CD14-positive monocyte (primary cell): ENCODE data around the gene IL13. TPM values are rescaled to one million over a fixed set of nuclear protein-coding genes. Genes with fewer than 3 reads are reported as not detected.

Experiments used
- DNase-seq, 3 donors: peaks; one replicate each; pipeline ENCODE4 v3.0.0-alpha.2; 2011 to 2022
- H2AFZ ChIP-seq: 2 replicates; pipeline ENCODE4 v1.6.0; 2012; ENCODE audit warnings: mild to moderate bottlenecking, low read depth, low read length, inconsistent platforms; ENCODE audit not compliant: insufficient read depth, poor library complexity, severe bottlenecking
- H3K27ac ChIP-seq, 2 donors: 1 replicate in 1 of 2; 2 replicates in 1 of 2; pipeline ENCODE4 v1.5.1; 2012 to 2013; ENCODE audit warnings: low read length in 2 of 2, control low read depth in 1 of 2, inconsistent platforms in 1 of 2, low read depth in 1 of 2, mild to moderate bottlenecking in 1 of 2
- H3K27me3 ChIP-seq, 2 donors: one replicate each; pipeline versions ENCODE4 v1.6.0 to v1.6.1; 2011 to 2013; ENCODE audit warnings: low read length in 2 of 2; ENCODE audit not compliant: control insufficient read depth in 2 of 2, insufficient read depth in 2 of 2
- H3K36me3 ChIP-seq, 2 donors: replicated peaks in 1 of 2; 1 replicate in 1 of 2; 2 replicates in 1 of 2; pipeline versions ENCODE4 v1.5.1 to v1.6.1; 2012 to 2013; ENCODE audit warnings: low read length in 2 of 2, control low read depth in 1 of 2, inconsistent platforms in 1 of 2, mild to moderate bottlenecking in 1 of 2; ENCODE audit not compliant: insufficient read depth in 2 of 2, control insufficient read depth in 1 of 2
- H3K4me1 ChIP-seq, 2 donors: 1 replicate in 1 of 2; 2 replicates in 1 of 2; pipeline versions ENCODE4 v1.5.1 to v1.6.1; 2012 to 2013; ENCODE audit warnings: low read length in 2 of 2, control low read depth in 1 of 2, inconsistent platforms in 1 of 2, mild to moderate bottlenecking in 1 of 2, moderate library complexity in 1 of 2; ENCODE audit not compliant: insufficient read depth in 2 of 2, control insufficient read depth in 1 of 2
- H3K4me2 ChIP-seq: replicated peaks from 2 replicates; pipeline ENCODE3; 2012; ENCODE audit warnings: low read length, moderate library complexity, mild to moderate bottlenecking; ENCODE audit not compliant: poor library complexity, severe bottlenecking; ENCODE audit errors: extremely low read depth
- H3K4me3 ChIP-seq, 3 experiments: fragments of 200-600 bp in 1 of 3; sonication (generic) in 1 of 3; replicated peaks in 1 of 3; 1 replicate in 2 of 3; 2 replicates in 1 of 3; pipeline ENCODE4 v1.5.1; 2011 to 2013; ENCODE audit warnings: low read length in 3 of 3, mild to moderate bottlenecking in 3 of 3, control low read depth in 2 of 3, low read depth in 2 of 3, inconsistent platforms in 1 of 3, moderate library complexity in 1 of 3
- H3K79me2 ChIP-seq: 2 replicates; pipeline ENCODE4 v1.6.0; 2012; ENCODE audit warnings: mild to moderate bottlenecking, control low read depth, inconsistent platforms, low read length, moderate library complexity; ENCODE audit not compliant: insufficient read depth
- H3K9ac ChIP-seq: 2 replicates; pipeline ENCODE4 v1.6.0; 2017; ENCODE audit warnings: low read length, mild to moderate bottlenecking; ENCODE audit not compliant: insufficient read depth, poor library complexity, severe bottlenecking
- H3K9me3 ChIP-seq, 2 donors: replicated peaks in 1 of 2; 1 replicate in 1 of 2; 2 replicates in 1 of 2; pipeline versions ENCODE4 v1.5.1 to v1.6.1; 2012 to 2013; ENCODE audit warnings: low read length in 2 of 2, control low read depth in 1 of 2; ENCODE audit not compliant: control insufficient read depth in 1 of 2, insufficient read depth in 1 of 2
- H4K20me1 ChIP-seq: 2 replicates; pipeline ENCODE4 v1.6.0; 2012; ENCODE audit warnings: mild to moderate bottlenecking, low read length, control low read depth, moderate library complexity; ENCODE audit not compliant: insufficient read depth
- H3K27ac Mint-ChIP-seq, 7 donors: one replicate each; pipeline ENCODE4 v1.8.0; 2020; ENCODE audit warnings: mild to moderate bottlenecking in 7 of 7, mixed read lengths in 7 of 7, moderate library complexity in 6 of 7, inconsistent platforms in 2 of 7
- H3K27me3 Mint-ChIP-seq, 3 donors: one replicate each; pipeline ENCODE4 v1.8.0; 2021 to 2022; ENCODE audit warnings: low read depth in 3 of 3, mild to moderate bottlenecking in 3 of 3, mixed read lengths in 3 of 3, moderate library complexity in 3 of 3, inconsistent platforms in 1 of 3
- H3K36me3 Mint-ChIP-seq, 2 donors: one replicate each; pipeline ENCODE4 v1.8.0; 2020; ENCODE audit warnings: mixed read lengths in 2 of 2, inconsistent platforms in 1 of 2, mild to moderate bottlenecking in 1 of 2
- H3K4me1 Mint-ChIP-seq: one replicate; pipeline ENCODE4 v1.8.0; 2020; ENCODE audit warnings: mild to moderate bottlenecking, mixed read lengths
- H3K4me3 Mint-ChIP-seq, 2 donors: one replicate each; pipeline ENCODE4 v1.8.0; 2020; ENCODE audit warnings: mild to moderate bottlenecking in 2 of 2, mixed read lengths in 2 of 2, moderate library complexity in 1 of 2
- H3K9me3 Mint-ChIP-seq, 7 donors: one replicate each; pipeline ENCODE4 v1.8.0; 2020 to 2022; ENCODE audit warnings: mixed read lengths in 7 of 7, mild to moderate bottlenecking in 6 of 7, moderate library complexity in 6 of 7, inconsistent platforms in 2 of 7
- WGBS: methylation state at CpG from one replicate; pipeline ENCODE4 v1.1.5; 2013; ENCODE audit warnings: missing lambda C conversion rate; ENCODE audit not compliant: insufficient coverage; 5-methylcytosine and 5-hydroxymethylcytosine counted together
- intact Hi-C, 2 donors: fragments of 100-400 bp; cut with micrococcal nuclease; formaldehyde crosslinking; loops; one replicate each; pipeline versions ENCODE4 v1.15.0 to v1.15.1; 2023
- polyA plus RNA-seq, 3 donors: library from polyadenylated mRNA; depleted of rRNA in 1 of 3; unstranded in 2 of 3; stranded (reverse) in 1 of 3; fragments of 300-500 nt in 2 of 3; fragments of >200 nt in 1 of 3; fragmentation: Illumina TruSeq in 2 of 3; gene quantifications; 1 replicate in 2 of 3; 2 replicates in 1 of 3; pipeline ENCODE4 v1.2.3, GENCODE V29; 2012 to 2021
- TF ChIP-seq, protein P1 (sequence below): fragments of 200-600 bp; IDR thresholded peaks from one replicate; pipeline ENCODE4 v1.8.0; 2022; ENCODE audit warnings: antibody characterized with exemption, mild to moderate bottlenecking

Gene IL13
- polyA plus RNA-seq, 3 donors: not detected

GRCh38 chr5:132662925-132663770, 5.2 kb downstream of the IL13 start:
- no peak overlapping the region for H3K4me3 Mint-ChIP-seq
- WGBS: 56% methylated on average over 22 of the region's 25 CpGs
- H3K36me3 Mint-ChIP-seq: no peaks in the 10 kb centered on the region
- Histone ChIP-seq H3K4me1 (no peaks in the 10 kb centered on the region), H3K27ac (no peak overlapping the region), H3K9ac (no peak overlapping the region), H3K36me3 (no peaks in the 10 kb centered on the region), H2AFZ (peak overlapping the region; percentile 27), H3K4me3 (no peak overlapping the region), H3K4me2 (no peak overlapping the region), H3K27me3 (no peaks in the 10 kb centered on the region), H3K79me2 (no peaks in the 10 kb centered on the region), H4K20me1 (no peaks in the 10 kb centered on the region), H3K9me3 (no peaks in the 10 kb centered on the region)
- DNase-seq: no peak
- peaks cover 0 to 4% (median 3%) of the 10 kb centered on the region in 3 donors for H3K27me3 Mint-ChIP-seq
- intact Hi-C loops: no loop called here
- H3K4me1 Mint-ChIP-seq: no peaks in the 10 kb centered on the region
- peak overlapping the region in 1 of 7 donors; percentile 42 for H3K27ac Mint-ChIP-seq
- peaks cover 0 to 2% (median 0%) of the 10 kb centered on the region in 7 donors for H3K9me3 Mint-ChIP-seq
- TF ChIP-seq, protein P1, sequence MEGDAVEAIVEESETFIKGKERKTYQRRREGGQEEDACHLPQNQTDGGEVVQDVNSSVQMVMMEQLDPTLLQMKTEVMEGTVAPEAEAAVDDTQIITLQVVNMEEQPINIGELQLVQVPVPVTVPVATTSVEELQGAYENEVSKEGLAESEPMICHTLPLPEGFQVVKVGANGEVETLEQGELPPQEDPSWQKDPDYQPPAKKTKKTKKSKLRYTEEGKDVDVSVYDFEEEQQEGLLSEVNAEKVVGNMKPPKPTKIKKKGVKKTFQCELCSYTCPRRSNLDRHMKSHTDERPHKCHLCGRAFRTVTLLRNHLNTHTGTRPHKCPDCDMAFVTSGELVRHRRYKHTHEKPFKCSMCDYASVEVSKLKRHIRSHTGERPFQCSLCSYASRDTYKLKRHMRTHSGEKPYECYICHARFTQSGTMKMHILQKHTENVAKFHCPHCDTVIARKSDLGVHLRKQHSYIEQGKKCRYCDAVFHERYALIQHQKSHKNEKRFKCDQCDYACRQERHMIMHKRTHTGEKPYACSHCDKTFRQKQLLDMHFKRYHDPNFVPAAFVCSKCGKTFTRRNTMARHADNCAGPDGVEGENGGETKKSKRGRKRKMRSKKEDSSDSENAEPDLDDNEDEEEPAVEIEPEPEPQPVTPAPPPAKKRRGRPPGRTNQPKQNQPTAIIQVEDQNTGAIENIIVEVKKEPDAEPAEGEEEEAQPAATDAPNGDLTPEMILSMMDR: no peak

DNA sequence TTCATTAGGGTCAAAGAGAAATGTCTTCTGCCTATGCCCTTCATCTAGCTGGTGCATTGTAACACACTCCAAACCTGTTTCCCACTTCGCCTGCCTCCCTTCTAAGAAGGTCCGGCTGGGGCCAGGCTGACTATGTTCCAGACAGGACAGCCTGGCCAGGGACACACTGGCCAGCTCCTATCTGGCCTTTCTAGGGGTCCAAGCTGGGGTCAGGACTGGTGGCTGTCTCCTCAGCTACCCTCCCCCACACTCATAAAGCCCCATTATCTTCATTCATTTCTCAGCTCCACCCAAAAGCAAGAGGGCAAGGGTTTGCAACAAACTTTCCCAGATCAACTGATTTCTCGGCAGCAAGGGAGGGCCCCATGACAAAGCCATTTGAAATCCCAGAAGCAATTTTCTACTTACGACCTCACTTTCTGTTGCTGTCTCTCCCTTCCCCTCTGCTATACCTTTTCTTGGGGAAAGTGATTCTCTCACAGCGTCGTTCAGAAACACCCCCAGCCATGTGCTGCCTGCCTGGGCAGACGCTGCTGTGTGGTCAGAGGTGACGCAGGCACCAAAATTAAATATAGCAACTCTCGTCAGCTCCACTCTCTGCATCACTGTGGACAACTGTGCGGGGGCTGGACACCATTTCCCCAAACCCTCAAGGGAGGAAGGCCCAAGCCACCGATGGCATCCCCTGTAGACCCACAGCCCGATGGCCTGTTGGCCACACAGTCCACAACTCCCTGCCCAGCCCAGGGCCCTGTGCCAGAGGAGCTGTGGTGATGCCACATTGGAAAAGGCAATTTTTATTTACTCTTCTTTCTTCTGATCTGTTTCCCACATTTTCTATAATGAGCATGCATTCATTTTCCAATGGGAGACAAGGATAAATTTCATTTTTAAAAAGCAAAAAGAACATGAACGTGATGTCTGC, 6.1 kb downstream of the IL13 start:
- H3K4me2 ChIP-seq: no peak overlapping the region
- 87% methylated on average over 7 of the region's 13 CpGs for WGBS
- Mint-ChIP-seq H3K27me3 (peaks cover 0 to 6% (median 3%) of the 10 kb centered on the region in 3 donors), H3K36me3 (no peaks in the 10 kb centered on the region), H3K4me1 (no peaks in the 10 kb centered on the region), H3K9me3 (peaks cover 0 to 2% (median 0%) of the 10 kb centered on the region in 7 donors), H3K27ac (no peak overlapping the region), H3K4me3 (no peak overlapping the region)
- intact Hi-C loops: no loop called here
- no peak overlapping the region for H3K27ac ChIP-seq
- no peak overlapping the region for H2AFZ ChIP-seq
- H4K20me1 ChIP-seq: no peaks in the 10 kb centered on the region
- TF ChIP-seq, protein P1: no peak
- H3K79me2 ChIP-seq: no peaks in the 10 kb centered on the region
- no peak overlapping the region for H3K4me3 ChIP-seq
- H3K36me3 ChIP-seq: no peaks in the 10 kb centered on the region
- no peak for DNase-seq
- no peak overlapping the region for H3K9ac ChIP-seq
- H3K9me3 ChIP-seq: no peaks in the 10 kb centered on the region
- no peaks in the 10 kb centered on the region for H3K4me1 ChIP-seq
- H3K27me3 ChIP-seq: no peaks in the 10 kb centered on the region
